ENCODE measurements around the gene KLF4. TPM values are rescaled to one million over a fixed set of nuclear protein-coding genes. Genes with fewer than 3 reads are reported as not detected.

The KLF4 gene
- total and polyA plus RNA-seq, 2 donors: 39.6 to 89.6 TPM

DNA sequence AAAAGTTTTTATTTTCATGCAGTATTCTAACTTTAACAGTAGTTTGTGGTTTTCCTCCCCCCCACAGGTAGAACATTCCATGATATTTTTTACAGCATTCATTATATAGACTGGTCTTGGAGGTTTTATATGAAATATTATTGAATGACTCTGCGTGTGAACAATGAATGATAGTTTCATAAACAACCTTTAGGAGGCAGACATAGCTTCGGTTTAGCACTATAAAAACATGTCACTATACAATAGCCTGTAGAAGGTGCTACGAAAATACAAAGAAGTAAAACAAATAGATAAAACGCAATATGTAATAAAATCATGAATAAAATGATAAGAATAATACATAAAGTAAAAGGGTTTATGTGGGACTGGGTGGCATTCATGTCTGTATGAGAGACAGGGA is 8.5 kb downstream of the KLF4 start:
- H3K27ac ChIP-seq (ENCODE audit: low read depth): no peak overlapping the region
- H3K36me3 ChIP-seq (ENCODE audit: insufficient read depth): no peaks in the 10 kb centered on the region
- no peak overlapping the region for H3K4me3 ChIP-seq (ENCODE audit: low read depth, low read length)
- no peaks in the 10 kb centered on the region for H3K4me1 ChIP-seq (ENCODE audit: insufficient read depth)
- no peak for DNase-seq (ENCODE audit: extremely low spot score)
- WGBS: 40% methylated on average over 4 of the region's 4 CpGs

GRCh38 chr9:107480386-107480789 is 9.2 kb downstream of the KLF4 start:
- H3K4me3 ChIP-seq (ENCODE audit: low read depth, low read length): no peak overlapping the region
- no peak overlapping the region for H3K27ac ChIP-seq (ENCODE audit: low read depth)
- no peak for DNase-seq (ENCODE audit: extremely low spot score)
- 42% methylated on average over 12 of the region's 12 CpGs for WGBS
- no peaks in the 10 kb centered on the region for H3K36me3 ChIP-seq (ENCODE audit: insufficient read depth)
- H3K4me1 ChIP-seq (ENCODE audit: insufficient read depth): no peaks in the 10 kb centered on the region

GRCh38 chr9:107478805-107479204 is 10.8 kb downstream of the KLF4 start:
- H3K36me3 ChIP-seq (ENCODE audit: insufficient read depth): no peaks in the 10 kb centered on the region
- H3K4me1 ChIP-seq (ENCODE audit: insufficient read depth): no peaks in the 10 kb centered on the region
- 89% methylated on average over 4 of the region's 4 CpGs for WGBS

DNA sequence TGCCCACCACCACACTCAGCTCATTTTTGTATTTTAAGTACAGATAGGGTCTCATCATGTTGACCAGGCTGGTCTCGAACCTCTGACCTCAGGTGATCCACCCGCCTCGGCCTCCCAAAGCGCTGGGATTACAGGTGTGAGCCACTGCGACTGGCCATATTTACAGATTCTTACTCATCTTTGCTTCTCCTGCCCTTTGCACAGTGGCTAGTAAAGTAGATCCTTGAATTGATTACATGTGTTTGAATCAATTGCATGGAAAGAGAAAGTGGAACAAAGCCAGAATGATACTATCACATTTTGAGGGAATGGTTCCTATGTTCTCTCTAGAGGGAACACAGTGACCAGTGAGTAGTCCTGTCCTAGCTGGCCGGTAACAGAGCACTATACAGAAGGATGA is 15.4 kb downstream of the KLF4 start:
- H3K4me1 ChIP-seq (ENCODE audit: insufficient read depth): no peaks in the 10 kb centered on the region
- 93% methylated on average over 6 of the region's 6 CpGs for WGBS
- no peak for DNase-seq (ENCODE audit: extremely low spot score)
- no peak overlapping the region for H3K4me3 ChIP-seq (ENCODE audit: low read depth, low read length)
- H3K27ac ChIP-seq (ENCODE audit: low read depth): no peak overlapping the region
- no peaks in the 10 kb centered on the region for H3K36me3 ChIP-seq (ENCODE audit: insufficient read depth)

More at GRCh38 chr9:107478805-107479204, 10.8 kb downstream of the KLF4 start:
- H3K4me3 ChIP-seq (ENCODE audit: low read depth, low read length): no peak overlapping the region
- no peak overlapping the region for H3K27ac ChIP-seq (ENCODE audit: low read depth)
- DNase-seq (ENCODE audit: extremely low spot score): no peak

DNA sequence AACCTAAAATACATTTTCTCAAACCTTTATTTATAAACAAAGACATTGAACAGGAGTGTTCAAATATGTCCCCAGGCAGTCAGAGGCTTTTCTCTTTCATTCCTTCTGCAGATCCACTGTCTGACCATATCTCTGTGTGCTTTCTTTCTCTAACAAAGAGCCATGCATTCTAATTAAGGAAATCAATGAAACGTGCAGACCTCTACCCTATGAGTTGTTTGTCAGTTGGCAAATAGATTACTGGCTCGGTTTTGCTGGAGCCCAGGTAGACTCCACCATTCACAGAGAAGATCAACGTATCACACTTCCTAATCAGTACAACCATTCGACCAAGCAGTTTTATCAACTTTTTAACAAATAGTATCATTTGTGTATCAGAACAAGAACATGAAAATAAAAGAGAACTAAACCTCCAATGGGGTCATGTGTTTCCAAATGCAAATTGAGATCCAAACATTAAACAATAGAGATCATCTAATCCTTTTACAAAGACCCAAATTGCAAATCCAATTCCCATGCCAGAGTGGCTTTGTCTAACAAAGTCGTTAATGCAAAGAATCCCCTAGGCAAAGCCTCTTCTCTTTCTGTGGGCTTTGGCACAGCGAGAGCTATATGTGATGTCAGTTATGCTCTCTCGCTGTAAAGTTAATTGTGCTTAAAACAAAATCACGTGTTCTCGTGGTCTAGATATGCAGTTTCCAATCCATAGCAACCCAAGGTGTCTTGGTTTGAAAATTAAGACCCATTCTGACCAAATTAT is 16.8 kb downstream of the KLF4 start:
- no peaks in the 10 kb centered on the region for H3K36me3 ChIP-seq (ENCODE audit: insufficient read depth)
- H3K4me1 ChIP-seq (ENCODE audit: insufficient read depth): no peaks in the 10 kb centered on the region
- DNase-seq (ENCODE audit: extremely low spot score): no peak
- H3K27ac ChIP-seq (ENCODE audit: low read depth): no peak overlapping the region
- WGBS: 67% methylated on average over 9 of the region's 9 CpGs
- no peak overlapping the region for H3K4me3 ChIP-seq (ENCODE audit: low read depth, low read length)

GRCh38 chr9:107471552-107471951 is 18.0 kb downstream of the KLF4 start:
- H3K4me3 ChIP-seq (ENCODE audit: low read depth, low read length): no peak overlapping the region
- H3K36me3 ChIP-seq (ENCODE audit: insufficient read depth): no peaks in the 10 kb centered on the region
- no peaks in the 10 kb centered on the region for H3K4me1 ChIP-seq (ENCODE audit: insufficient read depth)
- WGBS: 84% methylated on average over 6 of the region's 6 CpGs
- no peak overlapping the region for H3K27ac ChIP-seq (ENCODE audit: low read depth)
- DNase-seq (ENCODE audit: extremely low spot score): no peak

DNA sequence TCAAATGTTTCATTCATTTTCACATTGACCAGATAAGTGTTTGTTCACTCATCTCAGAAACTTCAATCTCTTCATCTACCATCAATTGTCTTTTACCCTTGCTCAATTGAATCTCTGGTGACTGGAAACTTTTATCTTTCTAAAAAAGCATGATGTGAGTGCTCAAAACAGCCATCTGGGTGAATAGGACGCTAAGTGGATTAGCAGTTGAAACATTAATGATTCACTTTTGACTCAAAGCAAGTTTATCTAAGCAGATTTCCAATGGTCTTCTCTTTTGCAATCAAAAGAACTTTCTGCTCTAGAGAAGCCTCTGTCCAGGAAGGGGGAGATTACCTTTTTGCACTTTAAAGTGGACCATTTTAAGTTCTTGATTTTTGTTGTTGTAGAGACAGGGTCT is 22.2 kb downstream of the KLF4 start:
- Histone ChIP-seq H3K36me3 (ENCODE audit: insufficient read depth) (no peaks in the 10 kb centered on the region), H3K4me1 (ENCODE audit: insufficient read depth) (no peaks in the 10 kb centered on the region), H3K27ac (ENCODE audit: low read depth) (no peak overlapping the region), H3K4me3 (ENCODE audit: low read depth, low read length) (no peak overlapping the region)
- WGBS: 90% methylated on average over 1 of the region's 1 CpG
- no peak for DNase-seq (ENCODE audit: extremely low spot score)

DNA sequence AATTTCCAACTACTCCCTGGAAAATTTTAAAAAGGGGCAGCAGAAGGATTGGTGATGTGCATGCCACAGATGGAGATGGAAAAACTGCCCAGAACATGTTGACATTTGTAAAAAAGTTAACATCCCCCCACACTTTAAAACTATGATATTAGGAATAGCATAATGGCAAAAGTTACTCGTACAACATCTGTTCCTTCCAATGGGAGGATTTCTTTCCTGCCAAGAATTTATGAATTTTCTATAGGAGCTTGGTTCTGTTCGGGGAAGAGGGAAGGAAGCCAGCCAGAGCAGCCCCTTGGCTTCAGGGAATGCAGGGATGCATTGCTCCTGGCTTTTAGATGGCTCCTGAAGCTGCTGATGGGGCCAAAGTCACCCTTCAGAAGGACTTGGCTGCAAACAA is 22.7 kb downstream of the KLF4 start:
- no peak for DNase-seq (ENCODE audit: extremely low spot score)
- H3K4me3 ChIP-seq (ENCODE audit: low read depth, low read length): no peak overlapping the region
- no peak overlapping the region for H3K27ac ChIP-seq (ENCODE audit: low read depth)
- WGBS: 81% methylated on average over 2 of the region's 2 CpGs
- H3K36me3 ChIP-seq (ENCODE audit: insufficient read depth): no peaks in the 10 kb centered on the region
- H3K4me1 ChIP-seq (ENCODE audit: insufficient read depth): no peaks in the 10 kb centered on the region

DNA sequence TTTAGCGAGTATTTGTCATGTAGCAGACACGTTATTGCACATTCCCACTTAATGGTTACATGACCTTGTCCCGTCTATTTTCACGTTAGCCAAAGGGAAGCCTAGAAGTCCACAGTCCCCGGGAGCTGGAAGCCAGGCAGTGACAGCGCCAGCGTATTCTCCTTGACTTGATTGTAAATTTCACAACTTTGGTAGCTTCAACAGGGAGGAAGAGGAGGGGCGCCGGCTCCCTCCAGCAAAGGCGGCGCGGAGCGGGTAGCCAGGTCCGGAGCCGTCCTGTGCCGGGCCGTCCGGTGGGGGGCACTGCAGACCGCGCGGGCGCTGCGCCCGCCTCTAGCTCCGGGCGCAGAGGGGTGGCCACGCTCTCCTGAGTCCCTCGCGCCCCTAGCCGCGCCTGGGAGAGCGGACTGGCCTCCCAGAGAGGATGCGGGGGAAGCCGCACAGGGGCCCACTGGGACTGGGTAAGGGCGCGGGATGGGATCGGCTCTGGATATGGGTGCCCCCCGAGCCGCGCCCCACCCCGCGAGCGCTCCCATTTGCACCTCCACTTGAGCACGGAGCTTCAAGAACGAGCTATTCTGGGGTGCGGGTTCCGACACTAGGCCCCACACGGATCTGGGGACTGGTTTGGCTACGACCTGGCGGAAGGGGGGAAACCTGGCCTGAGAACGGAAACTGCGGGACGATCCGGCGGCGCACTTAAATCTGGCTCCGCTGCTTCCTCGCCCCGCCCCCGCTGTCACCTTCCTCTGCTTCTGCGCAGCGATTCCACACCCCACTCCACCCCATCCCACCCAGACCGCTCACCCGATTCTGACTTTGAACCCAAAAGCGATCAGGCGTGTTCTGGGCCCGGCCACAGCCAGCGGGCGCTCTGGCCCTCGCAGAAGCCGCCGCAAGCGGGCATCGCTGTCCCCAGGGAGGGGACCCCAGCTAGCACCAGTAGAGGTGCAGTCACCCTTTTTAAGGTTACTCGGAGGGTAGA is 23.8 kb downstream of the KLF4 start:
- H3K4me1 ChIP-seq (ENCODE audit: insufficient read depth): no peaks in the 10 kb centered on the region
- H3K36me3 ChIP-seq (ENCODE audit: insufficient read depth): no peaks in the 10 kb centered on the region
- peak overlapping the region; percentile 44 for H3K4me3 ChIP-seq (ENCODE audit: low read depth, low read length)
- H3K27ac ChIP-seq (ENCODE audit: low read depth): no peak overlapping the region
- no peak for DNase-seq (ENCODE audit: extremely low spot score)
- 4% methylated on average over 75 of the region's 75 CpGs for WGBS

- H3K36me3 ChIP-seq (ENCODE audit: insufficient read depth): no peaks in the 10 kb centered on the region
- H3K4me3 ChIP-seq (ENCODE audit: low read depth, low read length): no peak overlapping the region
- no peak overlapping the region for H3K27ac ChIP-seq (ENCODE audit: low read depth)
- no peaks in the 10 kb centered on the region for H3K4me1 ChIP-seq (ENCODE audit: insufficient read depth)
- no peak for DNase-seq (ENCODE audit: extremely low spot score)
These were observed 25.1 kb downstream of the KLF4 start for GRCh38 chr9:107464516-107464915.

- 72% methylated on average over 4 of the region's 4 CpGs for WGBS
- H3K4me1 ChIP-seq (ENCODE audit: insufficient read depth): no peaks in the 10 kb centered on the region
- no peaks in the 10 kb centered on the region for H3K36me3 ChIP-seq (ENCODE audit: insufficient read depth)
- DNase-seq (ENCODE audit: extremely low spot score): no peak
- H3K4me3 ChIP-seq (ENCODE audit: low read depth, low read length): no peak overlapping the region
- no peak overlapping the region for H3K27ac ChIP-seq (ENCODE audit: low read depth)
These were observed 26.9 kb downstream of the KLF4 start for GRCh38 chr9:107462691-107463090.

DNA sequence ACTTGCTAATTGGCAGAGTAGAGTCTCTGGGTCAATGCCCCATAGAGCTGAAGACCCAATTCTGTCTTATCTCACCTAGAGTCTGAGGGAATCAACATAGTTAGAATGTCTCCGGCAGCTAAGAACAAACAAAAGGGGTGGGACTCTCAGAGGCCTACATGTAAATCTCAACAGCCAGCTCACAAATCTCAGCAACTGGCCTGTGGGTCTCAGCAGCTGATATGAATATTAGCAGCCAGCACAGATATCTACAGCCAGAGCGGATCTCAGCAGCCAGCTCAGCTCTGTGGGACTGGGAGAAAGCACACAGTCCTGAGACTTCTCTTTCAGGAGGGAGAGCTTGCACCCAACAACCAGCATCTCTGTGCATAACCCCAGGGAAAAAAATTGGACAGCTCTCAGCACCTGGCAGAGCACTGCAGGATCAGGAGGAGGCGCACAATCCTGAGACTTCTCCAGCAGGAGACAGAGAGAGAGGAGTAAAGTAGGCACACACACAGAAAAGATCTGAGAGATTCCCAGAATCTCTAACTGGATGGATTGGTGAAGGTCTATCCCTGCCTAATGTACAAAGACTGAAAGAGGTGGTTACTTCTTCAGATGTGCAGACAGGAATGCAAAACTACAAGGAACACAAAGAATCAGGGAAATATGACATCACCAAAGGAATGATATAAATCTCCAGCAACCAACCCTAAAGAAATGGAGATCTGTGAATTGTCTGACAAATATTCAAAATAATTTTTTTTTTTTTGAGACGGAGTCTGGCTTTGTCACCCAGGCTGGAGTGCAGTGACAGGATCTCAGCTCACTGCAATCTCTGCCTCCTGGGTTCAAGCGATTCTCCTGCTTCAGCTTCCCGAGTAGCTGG is 29.2 kb downstream of the KLF4 start:
- Histone ChIP-seq H3K36me3 (ENCODE audit: insufficient read depth) (no peaks in the 10 kb centered on the region), H3K27ac (ENCODE audit: low read depth) (no peak overlapping the region), H3K4me3 (ENCODE audit: low read depth, low read length) (no peak overlapping the region), H3K4me1 (ENCODE audit: insufficient read depth) (no peaks in the 10 kb centered on the region)
- WGBS: 83% methylated on average over 6 of the region's 6 CpGs
- DNase-seq (ENCODE audit: extremely low spot score): no peak

GRCh38 chr9:107455425-107456135 is 34.0 kb downstream of the KLF4 start:
- DNase-seq (ENCODE audit: extremely low spot score): no peak
- Histone ChIP-seq H3K4me3 (ENCODE audit: low read depth, low read length) (no peak overlapping the region), H3K27ac (ENCODE audit: low read depth) (no peak overlapping the region), H3K36me3 (ENCODE audit: insufficient read depth) (no peaks in the 10 kb centered on the region), H3K4me1 (ENCODE audit: insufficient read depth) (no peaks in the 10 kb centered on the region)
- WGBS: 61% methylated on average over 6 of the region's 6 CpGs
